Stimulated activated CD4-positive, alpha-beta T cell treated with anti-CD3 and anti-CD28 coated beads, TNF-alpha, amount 100 ng/mL, for 48 hours (primary cell): ENCODE data around the gene NUP37.
A peak's percentile ranks its signal among the peaks of the same experiment; 100 is the strongest.
"Not testable (repeated sequence)": the region's sequence is repeated elsewhere in the genome, so short reads cannot be mapped to it uniquely, and the experiment has no call there.

Source experiments
- DNase-seq, 3 donors: peaks; one replicate each; pipeline ENCODE4 v3.0.0-alpha.2; 2020; ENCODE audit warnings: low read depth in 3 of 3

The NUP37 gene

GRCh38 chr12:102119674-102120563 lies at the start of gene NUP37, which contains the start of gene PARPBP:
TSS of gene NUP37 (minus strand) at chr12:102120114. CDS start at chr12:102118518, 1,596 bp downstream.
TSS of gene PARPBP (plus strand) at chr12:102120183. CDS start at chr12:102123889, 3,706 bp downstream.
- DNase-seq, result peak; percentile 82 to 88 (median 85)

GRCh38 chr12:102167821-102168604 lies 48.1 kb upstream of the NUP37 start:
- no peak for DNase-seq

GRCh38 chr12:102163383-102163782 lies 43.5 kb upstream of the NUP37 start:
- DNase-seq, result no peak

- DNase-seq, result not testable (repeated sequence)
Measured at GRCh38 chr12:102155206-102155605, 35.3 kb upstream of the NUP37 start.

GRCh38 chr12:102147062-102147587 lies 27.2 kb upstream of the NUP37 start:
- not testable (repeated sequence) for DNase-seq

- no peak for DNase-seq
Measured at GRCh38 chr12:102144221-102144620, 24.3 kb upstream of the NUP37 start.

DNA sequence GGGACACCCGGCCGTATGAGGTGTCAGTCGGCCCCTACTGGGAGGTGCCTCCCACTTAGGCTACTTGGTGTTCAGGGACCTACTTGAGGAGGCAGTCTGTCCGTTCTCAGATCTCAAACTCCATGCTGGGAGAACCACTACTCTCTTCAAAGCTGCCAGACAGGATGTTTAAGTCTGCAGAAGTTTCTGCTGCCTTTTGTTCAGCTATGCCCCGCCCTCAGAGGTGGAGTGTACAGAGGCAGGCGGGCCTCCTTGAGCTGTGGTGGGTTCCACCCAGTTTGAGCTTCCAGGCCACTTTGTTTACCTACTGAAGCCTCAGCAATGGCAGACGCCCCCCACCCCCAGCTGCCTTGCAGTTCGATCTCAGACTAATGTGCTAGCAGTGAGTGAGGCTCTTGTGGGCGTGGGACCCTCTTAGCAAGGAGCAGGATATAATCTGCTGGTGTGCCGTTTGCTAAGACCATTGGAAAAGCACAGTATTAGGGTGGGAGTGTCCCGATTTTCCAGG lies 23.0 kb upstream of the NUP37 start:
- DNase-seq, result not testable (repeated sequence)

GRCh38 chr12:102137619-102138018 lies 17.7 kb upstream of the NUP37 start:
- not testable (repeated sequence) for DNase-seq

GRCh38 chr12:102131442-102131841 lies 11.5 kb upstream of the NUP37 start:
- DNase-seq, result not testable (repeated sequence)

GRCh38 chr12:102130720-102131119 lies 10.8 kb upstream of the NUP37 start:
- DNase-seq, result not testable (repeated sequence)

GRCh38 chr12:102121328-102121727 lies 1.4 kb upstream of the NUP37 start:
- DNase-seq, result not testable (repeated sequence)

- no peak for DNase-seq
Measured at GRCh38 chr12:102120886-102121285, 972 bp upstream of the NUP37 start.

DNA sequence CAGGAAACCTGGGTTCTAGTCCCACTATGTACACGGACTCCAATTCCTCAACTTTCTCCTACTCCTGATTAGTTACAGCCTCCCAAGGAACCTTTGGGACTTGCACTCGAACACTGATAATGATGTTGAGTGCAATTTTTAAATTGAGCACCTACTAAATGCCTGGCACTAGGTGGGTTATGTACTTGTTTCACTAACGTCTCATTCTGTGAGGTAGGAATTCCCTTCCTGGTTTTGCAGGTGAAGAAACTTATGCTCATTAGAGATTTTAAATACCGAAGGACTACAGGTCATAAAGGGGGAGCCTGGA lies 605 bp upstream of the NUP37 start:
- no peak for DNase-seq

- DNase-seq, result no peak
Measured at GRCh38 chr12:102118874-102119273, 1.0 kb downstream of the NUP37 start.

- no peak for DNase-seq
Measured at GRCh38 chr12:102116392-102116791, 3.5 kb downstream of the NUP37 start.

DNA sequence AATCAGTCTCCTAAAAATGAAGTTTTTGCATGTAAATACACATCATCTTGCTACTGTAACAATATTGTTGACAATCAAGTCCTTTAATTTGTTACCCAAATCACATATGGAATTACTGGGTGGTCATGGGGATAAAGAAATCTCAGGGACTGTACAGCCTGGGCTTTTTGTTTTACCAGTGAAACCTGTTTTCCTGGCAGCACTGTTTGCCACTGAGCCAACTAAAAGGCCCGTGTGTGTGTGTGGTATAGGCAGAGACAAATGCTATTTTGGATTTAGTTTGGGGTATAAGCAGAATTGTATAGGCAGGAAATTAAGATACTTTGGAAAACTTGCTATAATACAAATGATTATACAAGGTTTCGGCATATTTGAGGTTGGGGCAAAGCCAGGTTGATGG lies 5.7 kb downstream of the NUP37 start:
- DNase-seq, result no peak

DNA sequence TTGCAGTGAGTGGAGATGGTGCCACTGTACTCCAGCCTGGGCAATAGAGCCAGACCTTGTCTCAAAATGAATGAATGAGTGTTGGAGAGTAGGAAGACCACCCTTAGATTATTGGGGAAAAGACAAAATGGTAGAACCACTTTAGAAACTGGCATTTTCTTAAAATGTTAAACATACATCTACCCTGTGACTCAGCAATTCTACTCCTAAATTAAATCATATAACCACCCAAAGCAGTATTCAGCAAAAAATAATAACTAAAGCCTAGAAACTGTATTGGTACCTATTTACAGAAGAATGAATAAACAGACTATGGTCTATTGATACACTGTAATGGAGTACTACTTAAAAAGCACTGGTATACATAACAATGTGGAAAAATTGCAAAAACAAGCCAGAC lies 9.1 kb downstream of the NUP37 start:
- DNase-seq, result no peak

GRCh38 chr12:102107970-102108369 lies 11.9 kb downstream of the NUP37 start:
- no peak for DNase-seq

DNA sequence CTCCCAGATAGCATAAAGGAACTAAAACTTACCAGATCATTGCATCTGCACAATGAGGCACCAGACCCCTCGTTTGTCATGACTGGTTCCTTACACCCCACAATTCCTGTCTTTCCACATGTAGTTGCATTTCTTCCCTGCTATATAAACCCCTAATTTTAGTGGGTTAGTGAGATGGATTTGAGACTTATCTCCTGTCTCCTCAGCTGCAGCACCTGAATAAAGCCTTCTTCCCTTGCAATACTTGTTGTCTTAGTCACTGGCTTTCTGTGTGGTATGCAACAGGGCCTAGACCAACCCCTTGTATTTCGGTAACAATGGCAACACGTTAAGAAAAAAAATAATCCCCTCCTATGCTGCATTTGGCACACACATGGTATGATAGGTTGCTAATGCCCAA lies 13.0 kb downstream of the NUP37 start:
- no peak for DNase-seq

- DNase-seq, result no peak
Measured at GRCh38 chr12:102096855-102097254, 23.1 kb downstream of the NUP37 start.

GRCh38 chr12:102095677-102096263 lies 24.1 kb downstream of the NUP37 start:
- DNase-seq, result no peak

GRCh38 chr12:102093319-102093718 lies 26.6 kb downstream of the NUP37 start:
- DNase-seq, result no peak
